Breast epithelium (tissue), 3 donors: ENCODE results near the gene RAMACL.

Experiments
- POLR2A ChIP-seq: fragments of 450-650 bp; IDR thresholded peaks from one replicate; pipeline ENCODE4 v1.6.1; 2016; ENCODE audit warnings: antibody characterized with exemption, mild to moderate bottlenecking, moderate library complexity
- TF ChIP-seq, protein P1 (sequence below), 3 donors: fragments of 450-650 bp; IDR thresholded peaks; one replicate each; pipeline ENCODE4 v1.5.1; 2016 to 2017; ENCODE audit warnings: antibody characterized with exemption in 3 of 3, mild to moderate bottlenecking in 3 of 3, moderate library complexity in 3 of 3

DNA sequence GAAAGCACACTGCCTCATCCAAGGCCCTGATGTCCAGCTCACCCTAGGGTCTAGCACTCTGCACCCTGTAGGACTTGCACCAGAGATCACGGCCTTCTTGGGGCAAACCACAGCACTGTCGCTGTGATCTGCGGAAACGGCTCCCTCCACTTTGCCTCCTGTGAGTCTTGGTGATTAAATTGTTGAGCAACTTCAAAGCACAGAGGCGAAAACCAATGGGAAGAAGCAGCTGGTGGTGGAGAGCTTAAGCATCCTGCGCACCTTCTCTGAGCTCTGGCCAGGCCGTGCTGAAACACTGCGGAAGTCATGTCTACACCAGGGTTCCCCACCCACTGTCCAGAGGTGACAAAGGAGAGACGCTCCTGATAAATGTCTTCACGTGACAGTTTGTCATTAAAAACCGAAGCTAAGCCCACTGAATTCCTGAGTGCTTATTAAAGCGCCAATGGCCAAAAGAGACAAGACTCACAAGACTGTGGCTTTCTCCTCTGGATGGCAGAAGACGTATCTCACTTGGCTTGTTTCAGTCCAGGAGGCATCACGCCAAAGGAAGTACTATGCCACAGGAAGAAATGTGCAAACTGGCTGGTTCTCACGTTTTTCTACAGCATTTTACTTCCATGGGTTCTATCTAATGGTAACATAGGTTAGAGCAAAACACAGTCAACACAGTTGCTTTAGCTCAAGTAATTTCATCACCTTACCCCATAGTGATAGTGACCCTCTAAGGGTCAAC lies 3.1 kb downstream of the RAMACL start:
- no peak for TF ChIP-seq POLR2A
- TF ChIP-seq, protein P1, sequence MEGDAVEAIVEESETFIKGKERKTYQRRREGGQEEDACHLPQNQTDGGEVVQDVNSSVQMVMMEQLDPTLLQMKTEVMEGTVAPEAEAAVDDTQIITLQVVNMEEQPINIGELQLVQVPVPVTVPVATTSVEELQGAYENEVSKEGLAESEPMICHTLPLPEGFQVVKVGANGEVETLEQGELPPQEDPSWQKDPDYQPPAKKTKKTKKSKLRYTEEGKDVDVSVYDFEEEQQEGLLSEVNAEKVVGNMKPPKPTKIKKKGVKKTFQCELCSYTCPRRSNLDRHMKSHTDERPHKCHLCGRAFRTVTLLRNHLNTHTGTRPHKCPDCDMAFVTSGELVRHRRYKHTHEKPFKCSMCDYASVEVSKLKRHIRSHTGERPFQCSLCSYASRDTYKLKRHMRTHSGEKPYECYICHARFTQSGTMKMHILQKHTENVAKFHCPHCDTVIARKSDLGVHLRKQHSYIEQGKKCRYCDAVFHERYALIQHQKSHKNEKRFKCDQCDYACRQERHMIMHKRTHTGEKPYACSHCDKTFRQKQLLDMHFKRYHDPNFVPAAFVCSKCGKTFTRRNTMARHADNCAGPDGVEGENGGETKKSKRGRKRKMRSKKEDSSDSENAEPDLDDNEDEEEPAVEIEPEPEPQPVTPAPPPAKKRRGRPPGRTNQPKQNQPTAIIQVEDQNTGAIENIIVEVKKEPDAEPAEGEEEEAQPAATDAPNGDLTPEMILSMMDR (IDR thresholded peaks at IDR 0.05) = no peak
